Trophoblast cell (in vitro differentiated cells and primary cell): ENCODE measurements around the gene CDCA5.

Experiments
- DNase-seq, 2 donors: peaks; one replicate each; pipeline ENCODE4 v3.0.0-alpha.2; 2016
- H2AFZ ChIP-seq: 2 replicates; pipeline ENCODE4 v1.6.1; 2013; ENCODE audit warnings: low read length, moderate library complexity, mild to moderate bottlenecking; ENCODE audit not compliant: insufficient read depth, poor library complexity
- H2AK5ac ChIP-seq: 2 replicates; pipeline ENCODE4 v1.6.1; 2013; ENCODE audit warnings: mild to moderate bottlenecking, low read length
- H2BK120ac ChIP-seq: 2 replicates; pipeline ENCODE4 v1.6.1; 2013; ENCODE audit warnings: low read length, mild to moderate bottlenecking, moderate library complexity; ENCODE audit not compliant: insufficient read depth, poor library complexity
- H2BK12ac ChIP-seq: 2 replicates; pipeline ENCODE4 v1.6.1; 2013; ENCODE audit warnings: mild to moderate bottlenecking, low read length, moderate library complexity
- H2BK5ac ChIP-seq: 2 replicates; pipeline ENCODE4 v1.6.1; 2013; ENCODE audit warnings: low read length, low read depth, moderate library complexity, mild to moderate bottlenecking; ENCODE audit not compliant: poor library complexity
- H3K14ac ChIP-seq: 2 replicates; pipeline ENCODE4 v1.6.1; 2013; ENCODE audit warnings: mild to moderate bottlenecking, low read length
- H3K18ac ChIP-seq: 2 replicates; pipeline ENCODE4 v1.6.1; 2013; ENCODE audit warnings: mild to moderate bottlenecking, low read length
- H3K23ac ChIP-seq: 2 replicates; pipeline ENCODE4 v1.6.1; 2013; ENCODE audit warnings: low read length
- H3K27ac ChIP-seq: 2 replicates; pipeline ENCODE4 v1.5.1; 2013; ENCODE audit warnings: low read depth, mild to moderate bottlenecking, inconsistent platforms, low read length, moderate library complexity
- H3K27me3 ChIP-seq: 2 replicates; pipeline ENCODE4 v1.6.1; 2013; ENCODE audit warnings: inconsistent platforms, mild to moderate bottlenecking, low read length, moderate library complexity; ENCODE audit not compliant: insufficient read depth
- H3K36me3 ChIP-seq, 2 experiments: 1 replicate in 1 of 2; 2 replicates in 1 of 2; pipeline ENCODE4 v1.6.1; 2013; ENCODE audit warnings: low read length in 2 of 2, mild to moderate bottlenecking in 2 of 2, moderate library complexity in 1 of 2; ENCODE audit not compliant: insufficient read depth in 2 of 2, control insufficient read depth in 1 of 2
- H3K4ac ChIP-seq: 2 replicates; pipeline ENCODE4 v1.6.1; 2013; ENCODE audit warnings: low read depth, mild to moderate bottlenecking, low read length, moderate library complexity
- H3K4me1 ChIP-seq, 2 experiments: 1 replicate in 1 of 2; 2 replicates in 1 of 2; pipeline ENCODE4 v1.6.1; 2013; ENCODE audit warnings: low read length in 2 of 2, mild to moderate bottlenecking in 2 of 2, moderate library complexity in 1 of 2; ENCODE audit not compliant: insufficient read depth in 2 of 2, control insufficient read depth in 1 of 2
- H3K4me2 ChIP-seq: 2 replicates; pipeline ENCODE4 v1.6.1; 2013; ENCODE audit warnings: inconsistent platforms, mild to moderate bottlenecking, low read length, moderate library complexity
- H3K4me3 ChIP-seq: 2 replicates; pipeline ENCODE4 v1.5.1; 2013; ENCODE audit warnings: mild to moderate bottlenecking, low read depth, low read length, inconsistent platforms
- H3K79me1 ChIP-seq: one replicate; pipeline ENCODE4 v1.6.1; 2013; ENCODE audit warnings: low read length
- H3K79me2 ChIP-seq: 2 replicates; pipeline ENCODE4 v1.6.1; 2013; ENCODE audit warnings: low read length, mild to moderate bottlenecking; ENCODE audit not compliant: control insufficient read depth, insufficient read depth, poor library complexity
- H3K9ac ChIP-seq: 2 replicates; pipeline ENCODE4 v1.6.1; 2013; ENCODE audit warnings: mild to moderate bottlenecking, low read length
- H3K9me3 ChIP-seq: 2 replicates; pipeline ENCODE4 v1.6.1; 2013; ENCODE audit warnings: low read depth, mild to moderate bottlenecking, control low read depth, inconsistent platforms, low read length; ENCODE audit not compliant: insufficient read depth
- H4K12ac ChIP-seq: 2 replicates; pipeline ENCODE4 v1.6.1; 2013; ENCODE audit warnings: low read depth, mild to moderate bottlenecking, low read length, moderate library complexity
- H4K8ac ChIP-seq: 2 replicates; pipeline ENCODE4 v1.6.1; 2013; ENCODE audit warnings: low read depth, mild to moderate bottlenecking, low read length, moderate library complexity
- H4K91ac ChIP-seq: one replicate; pipeline ENCODE4 v1.6.1; 2013; ENCODE audit warnings: low read depth, mild to moderate bottlenecking, low read length, moderate library complexity
- WGBS: extraction: QIAGEN DNeasy Blood & Tissue Kit; methylation state at CpG from one replicate; pipeline ENCODE4 v1.1.7; 2013; ENCODE audit warnings: missing lambda C conversion rate; ENCODE audit not compliant: insufficient read length, insufficient coverage; ENCODE audit errors: extremely low coverage; 5-methylcytosine and 5-hydroxymethylcytosine counted together

Gene CDCA5

GRCh38 chr11:65121865-65122696 lies 38.2 kb upstream of the CDCA5 start, which contains the start of the genes FAU and MRPL49:
Gene FAU, minus strand, starts transcription at chr11:65122134. Its CDS starts 321 bp downstream, at chr11:65121813.
Gene MRPL49, plus strand, starts transcription at chr11:65122321. Its CDS starts 26 bp downstream, at chr11:65122347.
- H3K23ac ChIP-seq: no peak within 1 kb of the TSS
- peak within 1 kb of the TSS; percentile 56 for H2AFZ ChIP-seq
- peaks cover 12% of the 10 kb centered on the region for H3K79me1 ChIP-seq
- H3K9me3 ChIP-seq: no peaks in the 10 kb centered on the region
- H3K14ac ChIP-seq: peak within 1 kb of the TSS; percentile 84
- peak within 1 kb of the TSS; percentile 53 for H2BK120ac ChIP-seq
- H3K4ac ChIP-seq: peak within 1 kb of the TSS; percentile 85
- H2BK5ac ChIP-seq: peak within 1 kb of the TSS; percentile 65
- H3K9ac ChIP-seq: peak within 1 kb of the TSS; percentile 90
- H4K8ac ChIP-seq: peak within 1 kb of the TSS; percentile 78
- H3K4me1 ChIP-seq: peaks cover 0 to 5% of the 10 kb centered on the region in 2 experiments
- H4K12ac ChIP-seq: peak within 1 kb of the TSS; percentile 72
- peak within 1 kb of the TSS; percentile 91 for H4K91ac ChIP-seq
- peak within 1 kb of the TSS; percentile 80 for H3K27ac ChIP-seq
- H3K4me3 ChIP-seq: peak within 1 kb of the TSS; percentile 85
- peak within 1 kb of the TSS; percentile 71 for H3K18ac ChIP-seq
- peaks cover 46 to 56% of the 10 kb centered on the region in 2 experiments for H3K36me3 ChIP-seq
- peak; percentile 99 for DNase-seq
- peak within 1 kb of the TSS; percentile 74 for H3K4me2 ChIP-seq
- H2BK12ac ChIP-seq: no peak within 1 kb of the TSS
- H3K27me3 ChIP-seq: no peaks in the 10 kb centered on the region
- WGBS: no CpG with 5 or more reads among the region's 64 CpGs
- H3K79me2 ChIP-seq: peaks cover 15% of the 10 kb centered on the region
- peak within 1 kb of the TSS; percentile 85 for H2AK5ac ChIP-seq

GRCh38 chr11:65121447-65121864 lies 37.6 kb upstream of the CDCA5 start:
- Histone ChIP-seq H2BK120ac (peak overlapping the region; percentile 27), H2BK5ac (no peak overlapping the region), H4K91ac (peak overlapping the region; percentile 65), H2AK5ac (peak overlapping the region; percentile 5), H4K12ac (peak overlapping the region; percentile 33), H4K8ac (peak overlapping the region; percentile 75), H3K4me3 (peak overlapping the region; percentile 85), H2AFZ (peak overlapping the region; percentile 0), H3K4ac (peak overlapping the region; percentile 85), H3K36me3 (peaks cover 40 to 50% of the 10 kb centered on the region in 2 experiments), H3K4me1 (peaks cover 4 to 9% of the 10 kb centered on the region in 2 experiments), H3K79me2 (peaks cover 21% of the 10 kb centered on the region), H3K18ac (peak overlapping the region; percentile 4), H3K14ac (peak overlapping the region; percentile 4), H3K9me3 (no peaks in the 10 kb centered on the region), H2BK12ac (no peak overlapping the region), H3K23ac (no peak overlapping the region), H3K27me3 (no peaks in the 10 kb centered on the region), H3K4me2 (peak overlapping the region; percentile 74), H3K79me1 (peaks cover 15% of the 10 kb centered on the region), H3K9ac (peak overlapping the region; percentile 90), H3K27ac (no peak overlapping the region)
- DNase-seq: peak in 1 of 2 donors; percentile 18
- no CpG with 5 or more reads among the region's 22 CpGs for WGBS

- Histone ChIP-seq H2AK5ac (no peak overlapping the region), H3K9me3 (no peaks in the 10 kb centered on the region), H3K18ac (no peak overlapping the region), H3K27me3 (no peaks in the 10 kb centered on the region), H3K27ac (no peak overlapping the region), H2BK5ac (no peak overlapping the region), H3K14ac (no peak overlapping the region), H3K4ac (no peak overlapping the region), H3K36me3 (peaks cover 40 to 50% of the 10 kb centered on the region in 2 experiments), H3K79me1 (peaks cover 15% of the 10 kb centered on the region), H3K9ac (no peak overlapping the region), H4K8ac (no peak overlapping the region), H3K4me1 (peaks cover 8 to 13% of the 10 kb centered on the region in 2 experiments), H2BK120ac (no peak overlapping the region), H4K12ac (peak overlapping the region; percentile 50), H4K91ac (no peak overlapping the region), H3K23ac (no peak overlapping the region), H3K79me2 (peaks cover 21% of the 10 kb centered on the region), H3K4me2 (peak overlapping the region; percentile 74), H3K4me3 (no peak overlapping the region), H2BK12ac (no peak overlapping the region), H2AFZ (no peak overlapping the region)
- no peak for DNase-seq
- WGBS: no CpG with 5 or more reads among the region's 3 CpGs
Observed at GRCh38 chr11:65120831-65121230, 37.0 kb upstream of the CDCA5 start.

- Histone ChIP-seq H2BK120ac (no peak overlapping the region), H3K18ac (no peak overlapping the region), H2AFZ (no peak overlapping the region)
Observed at GRCh38 chr11:65119670-65119995, 35.8 kb upstream of the CDCA5 start.

More at GRCh38 chr11:65119670-65119995, 35.8 kb upstream of the CDCA5 start:
- Histone ChIP-seq H3K4me3 (no peak overlapping the region), H2BK12ac (no peak overlapping the region), H3K27me3 (no peaks in the 10 kb centered on the region), H3K4ac (no peak overlapping the region), H4K12ac (no peak overlapping the region), H3K79me1 (peaks cover 15% of the 10 kb centered on the region), H3K4me2 (no peak overlapping the region), H4K91ac (no peak overlapping the region), H4K8ac (no peak overlapping the region), H3K23ac (no peak overlapping the region), H3K27ac (no peak overlapping the region), H3K4me1 (peaks cover 8 to 13% of the 10 kb centered on the region in 2 experiments), H3K9me3 (no peaks in the 10 kb centered on the region), H3K79me2 (peaks cover 21% of the 10 kb centered on the region), H2BK5ac (no peak overlapping the region), H3K14ac (no peak overlapping the region), H3K36me3 (peaks cover 42 to 50% of the 10 kb centered on the region in 2 experiments), H2AK5ac (no peak overlapping the region), H3K9ac (no peak overlapping the region)
- no peak for DNase-seq
